ENCODE measurements around the gene PDIA5.
"Not testable (repeated sequence)": the region's sequence is repeated elsewhere in the genome, so short reads cannot be mapped to it uniquely, and the experiment has no call there.

Gene PDIA5

GRCh38 chr3:123093696-123094095 is 26.9 kb downstream of the PDIA5 start:
- no peak for DNase-seq (ENCODE audit: low spot score)

- DNase-seq (ENCODE audit: low spot score) = no peak
Measured at GRCh38 chr3:123094516-123095313, 27.9 kb downstream of the PDIA5 start.

GRCh38 chr3:123096126-123096525 is 29.3 kb downstream of the PDIA5 start:
- no peak for DNase-seq (ENCODE audit: low spot score)

- no peak for DNase-seq (ENCODE audit: low spot score)
Measured at GRCh38 chr3:123096731-123097130, 29.9 kb downstream of the PDIA5 start.

GRCh38 chr3:123098426-123099330 is 31.9 kb downstream of the PDIA5 start:
- DNase-seq (ENCODE audit: low spot score) = no peak

- DNase-seq (ENCODE audit: low spot score) = no peak
Measured at GRCh38 chr3:123099331-123100192, 32.7 kb downstream of the PDIA5 start.

GRCh38 chr3:123100193-123100776 is 33.5 kb downstream of the PDIA5 start:
- DNase-seq (ENCODE audit: low spot score) = no peak

- DNase-seq (ENCODE audit: low spot score) = no peak
Measured at GRCh38 chr3:123102249-123102648, 35.4 kb downstream of the PDIA5 start.

- no peak for DNase-seq (ENCODE audit: low spot score)
Measured at GRCh38 chr3:123102826-123103225, 36.0 kb downstream of the PDIA5 start.

- no peak for DNase-seq (ENCODE audit: low spot score)
Measured at GRCh38 chr3:123104550-123104949, 37.7 kb downstream of the PDIA5 start.

- DNase-seq (ENCODE audit: low spot score) = no peak
Measured at GRCh38 chr3:123105201-123106189, 38.7 kb downstream of the PDIA5 start.

GRCh38 chr3:123110282-123110975 is 43.6 kb downstream of the PDIA5 start:
- DNase-seq (ENCODE audit: low spot score) = no peak

- no peak for DNase-seq (ENCODE audit: low spot score)
Measured at GRCh38 chr3:123110976-123111615, 44.3 kb downstream of the PDIA5 start.

GRCh38 chr3:123111640-123112039 is 44.8 kb downstream of the PDIA5 start:
- no peak for DNase-seq (ENCODE audit: low spot score)

GRCh38 chr3:123112232-123112631 is 45.4 kb downstream of the PDIA5 start:
- no peak for DNase-seq (ENCODE audit: low spot score)

- DNase-seq (ENCODE audit: low spot score) = not testable (repeated sequence)
Measured at GRCh38 chr3:123112656-123113055, 45.8 kb downstream of the PDIA5 start.

GRCh38 chr3:123113889-123114450 is 47.1 kb downstream of the PDIA5 start:
- no peak for DNase-seq (ENCODE audit: low spot score)

- no peak for DNase-seq (ENCODE audit: low spot score)
Measured at GRCh38 chr3:123116116-123116515, 49.3 kb downstream of the PDIA5 start.

- DNase-seq (ENCODE audit: low spot score) = no peak
Measured at GRCh38 chr3:123119388-123119787, 52.6 kb downstream of the PDIA5 start.

All from SW480 (cell line).